Measurements from ENCODE around the gene METTL4. TPM values are rescaled to one million over a fixed set of nuclear protein-coding genes. Genes with fewer than 3 reads are reported as not detected.

METTL4 gene
- total and polyA plus RNA-seq, 9 of the 15 experiments (the other 6 are each of a cell fraction or from before 2014, with no cell fraction given): 7.9 to 32.8 (median 22.1) TPM

- TF ChIP-seq ZBTB49 (CRISPR knock-in tag; IDR thresholded peaks at IDR 0.05; ENCODE audit: borderline replicate concordance) (peak; percentile 94; the same call in 1 of the 2 replicates), ZFX (CRISPR knock-in tag; IDR thresholded peaks at IDR 0.05) (peak; percentile 31; the same call in 1 of the 2 replicates), ZNF584 (CRISPR knock-in tag; IDR thresholded peaks at IDR 0.05; ENCODE audit: low read depth) (no peak), ZNF121 (CRISPR knock-in tag; conservative IDR thresholded peaks at IDR 0.05) (peak; percentile 46), E2F5 (CRISPR knock-in tag; IDR thresholded peaks at IDR 0.05) (peak; percentile 59; the same call in 1 of the 2 replicates), KAT2B (IDR thresholded peaks at IDR 0.05; ENCODE audit: low read depth, low read length) (no peak), SAFB (IDR thresholded peaks at IDR 0.05; ENCODE audit: borderline replicate concordance, low read depth, low read length) (peak; percentile 49; the same call in 1 of the 2 replicates), IRF1 (CRISPR knock-in tag; IDR thresholded peaks at IDR 0.05; ENCODE audit: borderline replicate concordance) (peak; percentile 90; the same call in 1 of the 2 replicates)
These were observed 26.1 kb downstream of the METTL4 start (continued) for GRCh38 chr18:2545155-2545554.

Measured in K562 (cell line).